Muscle layer of colon (tissue), 2 donors: ENCODE measurements around the gene CAT.

ENCODE experiments used
- H3K27ac ChIP-seq: one replicate; pipeline ENCODE4 v1.7.0; 2013; ENCODE audit warnings: low read depth, mild to moderate bottlenecking, low read length, moderate library complexity
- H3K27me3 ChIP-seq, 2 donors: one replicate each; pipeline ENCODE4 v1.7.0; 2013; ENCODE audit warnings: low read length in 2 of 2, mild to moderate bottlenecking in 2 of 2; ENCODE audit not compliant: insufficient read depth in 2 of 2, control insufficient read depth in 1 of 2
- H3K36me3 ChIP-seq: one replicate; pipeline ENCODE4 v1.7.0; 2013; ENCODE audit warnings: mild to moderate bottlenecking, low read length; ENCODE audit not compliant: insufficient read depth
- H3K4me1 ChIP-seq: one replicate; pipeline ENCODE4 v1.7.0; 2013; ENCODE audit warnings: mild to moderate bottlenecking, low read length; ENCODE audit not compliant: insufficient read depth
- H3K4me3 ChIP-seq, 2 donors: one replicate each; pipeline ENCODE4 v1.7.0; 2013; ENCODE audit warnings: low read length in 2 of 2, low read depth in 1 of 2, mild to moderate bottlenecking in 1 of 2, moderate library complexity in 1 of 2
- H3K9ac ChIP-seq: one replicate; pipeline ENCODE4 v1.7.0; 2013; ENCODE audit warnings: low read length
- H3K9me3 ChIP-seq: one replicate; pipeline ENCODE4 v1.7.0; 2013; ENCODE audit warnings: mild to moderate bottlenecking, low read length
- donor health status: abdominal sarcoma.
- donor health status: Adenocarcinoma of cecum.

The CAT gene

GRCh38 chr11:34425867-34426266 lies 12.9 kb upstream of the CAT start:
- no peak overlapping the region for H3K9ac ChIP-seq
- no peak overlapping the region for H3K27ac ChIP-seq
- H3K27me3 ChIP-seq, result no peaks in the 10 kb centered on the region
- H3K36me3 ChIP-seq, result no peaks in the 10 kb centered on the region
- H3K4me1 ChIP-seq, result no peaks in the 10 kb centered on the region
- no peaks in the 10 kb centered on the region for H3K9me3 ChIP-seq
- H3K4me3 ChIP-seq, result no peak overlapping the region

DNA sequence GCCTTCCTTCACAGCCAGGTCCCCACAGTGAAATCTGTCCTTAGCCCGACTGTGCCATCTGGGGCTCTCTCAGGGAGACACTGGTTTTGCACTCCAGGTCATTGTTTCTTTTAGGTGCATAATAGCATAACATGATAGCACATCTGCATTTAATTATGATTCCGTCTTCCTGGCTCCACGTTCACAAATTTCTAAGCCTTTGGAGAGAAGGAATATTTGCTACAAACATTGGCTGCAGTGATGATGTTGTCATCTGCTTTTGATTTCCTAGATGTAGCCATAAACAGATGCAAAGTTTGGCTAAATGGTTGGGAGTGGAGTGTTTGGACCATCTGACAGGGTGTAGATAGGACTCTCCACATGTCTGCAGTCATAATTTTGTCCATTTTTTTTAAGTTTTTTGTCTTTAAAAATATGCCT lies 12.0 kb upstream of the CAT start:
- no peak overlapping the region for H3K27ac ChIP-seq
- H3K9me3 ChIP-seq, result no peaks in the 10 kb centered on the region
- H3K9ac ChIP-seq, result no peak overlapping the region
- H3K27me3 ChIP-seq, result no peaks in the 10 kb centered on the region
- no peak overlapping the region for H3K4me3 ChIP-seq
- H3K36me3 ChIP-seq, result no peaks in the 10 kb centered on the region
- no peaks in the 10 kb centered on the region for H3K4me1 ChIP-seq

- H3K27me3 ChIP-seq, result no peaks in the 10 kb centered on the region
- no peak overlapping the region for H3K9ac ChIP-seq
- no peaks in the 10 kb centered on the region for H3K4me1 ChIP-seq
- no peaks in the 10 kb centered on the region for H3K36me3 ChIP-seq
- H3K9me3 ChIP-seq, result no peaks in the 10 kb centered on the region
- H3K4me3 ChIP-seq, result no peak overlapping the region
- no peak overlapping the region for H3K27ac ChIP-seq
Observed at GRCh38 chr11:34427186-34427805, 11.4 kb upstream of the CAT start.

GRCh38 chr11:34431979-34432378 lies 6.8 kb upstream of the CAT start:
- no peaks in the 10 kb centered on the region for H3K9me3 ChIP-seq
- H3K4me1 ChIP-seq, result no peaks in the 10 kb centered on the region
- no peaks in the 10 kb centered on the region for H3K27me3 ChIP-seq
- no peaks in the 10 kb centered on the region for H3K36me3 ChIP-seq
- H3K27ac ChIP-seq, result no peak overlapping the region
- H3K4me3 ChIP-seq, result no peak overlapping the region
- H3K9ac ChIP-seq, result no peak overlapping the region

DNA sequence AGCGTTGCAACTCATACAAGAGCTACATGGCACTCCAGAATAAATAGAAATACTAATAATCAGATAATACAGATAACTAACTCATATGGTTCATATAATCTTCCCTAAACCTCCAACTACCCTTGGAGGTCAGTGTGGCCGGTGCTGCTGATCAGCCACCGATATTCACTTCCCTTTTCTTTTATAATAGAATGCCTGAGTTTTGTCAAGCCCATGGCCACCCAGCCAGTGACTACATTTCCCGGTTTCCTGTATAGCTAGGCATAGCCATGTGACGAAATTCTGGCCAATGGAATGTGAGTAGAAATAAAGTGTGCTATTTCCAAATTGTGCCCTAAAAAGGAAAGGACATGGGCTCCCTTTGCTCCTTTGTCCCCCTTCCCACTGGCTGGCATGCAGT lies 5.9 kb upstream of the CAT start:
- no peaks in the 10 kb centered on the region for H3K9me3 ChIP-seq
- H3K9ac ChIP-seq, result no peak overlapping the region
- no peaks in the 10 kb centered on the region for H3K27me3 ChIP-seq
- no peak overlapping the region for H3K27ac ChIP-seq
- no peak overlapping the region for H3K4me3 ChIP-seq
- H3K4me1 ChIP-seq, result no peaks in the 10 kb centered on the region
- no peaks in the 10 kb centered on the region for H3K36me3 ChIP-seq

GRCh38 chr11:34433899-34434298 lies 4.8 kb upstream of the CAT start:
- no peak overlapping the region for H3K4me3 ChIP-seq
- no peaks in the 10 kb centered on the region for H3K4me1 ChIP-seq
- no peak overlapping the region for H3K27ac ChIP-seq
- H3K27me3 ChIP-seq, result no peaks in the 10 kb centered on the region
- no peaks in the 10 kb centered on the region for H3K9me3 ChIP-seq
- H3K36me3 ChIP-seq, result no peaks in the 10 kb centered on the region
- no peak overlapping the region for H3K9ac ChIP-seq

GRCh38 chr11:34437224-34438125 lies 1.3 kb upstream of the CAT start:
- peak overlapping the region; percentile 68 to 76 for H3K4me3 ChIP-seq
- no peak overlapping the region for H3K9ac ChIP-seq
- H3K27ac ChIP-seq, result no peak overlapping the region
- no peaks in the 10 kb centered on the region for H3K9me3 ChIP-seq
- H3K27me3 ChIP-seq, result no peaks in the 10 kb centered on the region
- no peaks in the 10 kb centered on the region for H3K36me3 ChIP-seq
- peaks cover 11% of the 10 kb centered on the region for H3K4me1 ChIP-seq

- Histone ChIP-seq H3K9me3 (no peaks in the 10 kb centered on the region), H3K4me1 (peaks cover 17% of the 10 kb centered on the region), H3K27me3 (no peaks in the 10 kb centered on the region), H3K27ac (peak overlapping the region; percentile 95), H3K36me3 (no peaks in the 10 kb centered on the region), H3K9ac (peak overlapping the region; percentile 21), H3K4me3 (peak overlapping the region; percentile 68 to 76)
Observed at GRCh38 chr11:34439610-34440198, 970 bp downstream of the CAT start.

GRCh38 chr11:34441814-34442213 lies 3.1 kb downstream of the CAT start:
- Histone ChIP-seq H3K27ac (no peak overlapping the region), H3K9ac (no peak overlapping the region), H3K4me1 (peaks cover 26% of the 10 kb centered on the region), H3K27me3 (no peaks in the 10 kb centered on the region), H3K4me3 (no peak overlapping the region), H3K9me3 (no peaks in the 10 kb centered on the region), H3K36me3 (no peaks in the 10 kb centered on the region)

DNA sequence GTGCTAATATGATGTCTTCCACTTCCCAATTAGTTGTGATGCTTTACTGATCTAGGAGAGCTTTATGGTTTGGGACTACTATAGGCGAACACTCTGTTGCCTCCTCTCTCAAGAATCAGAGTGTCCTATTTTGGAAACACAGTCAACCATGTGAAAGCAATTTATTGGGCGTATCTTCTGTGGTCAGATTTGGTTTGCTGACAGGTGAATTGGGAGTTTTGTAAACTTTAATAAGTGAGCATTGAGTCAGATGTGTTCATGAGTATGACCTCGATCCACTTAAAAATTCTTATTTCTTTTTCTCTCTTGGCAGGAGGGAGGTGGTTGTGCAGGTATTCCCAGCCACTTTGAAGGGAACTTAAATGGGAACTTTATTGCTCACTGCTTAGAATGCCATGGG lies 4.4 kb downstream of the CAT start:
- no peak overlapping the region for H3K27ac ChIP-seq
- no peak overlapping the region for H3K9ac ChIP-seq
- H3K9me3 ChIP-seq, result no peaks in the 10 kb centered on the region
- peaks cover 29% of the 10 kb centered on the region for H3K4me1 ChIP-seq
- no peak overlapping the region for H3K4me3 ChIP-seq
- H3K27me3 ChIP-seq, result no peaks in the 10 kb centered on the region
- H3K36me3 ChIP-seq, result no peaks in the 10 kb centered on the region

- Histone ChIP-seq H3K4me3 (no peak overlapping the region), H3K27ac (no peak overlapping the region), H3K36me3 (peaks cover 4% of the 10 kb centered on the region), H3K9ac (no peak overlapping the region), H3K4me1 (peaks cover 29% of the 10 kb centered on the region), H3K27me3 (no peaks in the 10 kb centered on the region), H3K9me3 (no peaks in the 10 kb centered on the region)
Observed at GRCh38 chr11:34444428-34444827, 5.7 kb downstream of the CAT start.
